IPS-18a (cell line): Measurements from ENCODE around the gene INPP5A.

Experiments
- H3K27ac ChIP-seq: one replicate; pipeline ENCODE4 v1.5.1; 2013; ENCODE audit warnings: low read length
- H3K27me3 ChIP-seq: one replicate; pipeline ENCODE4 v1.6.1; 2013; ENCODE audit warnings: mild to moderate bottlenecking, low read length; ENCODE audit not compliant: control insufficient read depth, insufficient read depth
- H3K36me3 ChIP-seq: one replicate; pipeline ENCODE4 v1.6.1; 2013; ENCODE audit warnings: low read depth, low read length; ENCODE audit not compliant: control insufficient read depth
- H3K4me1 ChIP-seq: one replicate; pipeline ENCODE4 v1.6.1; 2013; ENCODE audit warnings: low read depth, low read length; ENCODE audit not compliant: control insufficient read depth
- H3K4me3 ChIP-seq: one replicate; pipeline ENCODE4 v1.5.1; 2013; ENCODE audit warnings: low read length
- H3K9ac ChIP-seq: one replicate; pipeline ENCODE4 v1.6.1; 2013; ENCODE audit warnings: mild to moderate bottlenecking, low read length, moderate library complexity
- H3K9me3 ChIP-seq: one replicate; pipeline ENCODE4 v1.6.1; 2013; ENCODE audit warnings: low read depth, low read length; ENCODE audit not compliant: control insufficient read depth

INPP5A gene

GRCh38 chr10:132589015-132589414 is 51.4 kb downstream of the INPP5A start:
- Histone ChIP-seq H3K9me3 (no peaks in the 10 kb centered on the region), H3K4me3 (no peak overlapping the region), H3K27ac (no peak overlapping the region), H3K27me3 (no peaks in the 10 kb centered on the region), H3K36me3 (no peaks in the 10 kb centered on the region), H3K4me1 (no peaks in the 10 kb centered on the region), H3K9ac (no peak overlapping the region)

- H3K4me1 ChIP-seq, result no peaks in the 10 kb centered on the region
Measured at GRCh38 chr10:132589681-132590080, 52.1 kb downstream of the INPP5A start.

GRCh38 chr10:132590094-132590751 is 52.6 kb downstream of the INPP5A start:
- H3K9me3 ChIP-seq, result no peaks in the 10 kb centered on the region
- H3K27ac ChIP-seq, result no peak overlapping the region
- H3K4me3 ChIP-seq, result no peak overlapping the region
- H3K4me1 ChIP-seq, result no peaks in the 10 kb centered on the region
- H3K36me3 ChIP-seq, result no peaks in the 10 kb centered on the region
- no peak overlapping the region for H3K9ac ChIP-seq
- H3K27me3 ChIP-seq, result no peaks in the 10 kb centered on the region

More at GRCh38 chr10:132589681-132590080, 52.1 kb downstream of the INPP5A start:
- H3K4me3 ChIP-seq, result no peak overlapping the region
- no peaks in the 10 kb centered on the region for H3K27me3 ChIP-seq
- no peak overlapping the region for H3K27ac ChIP-seq
- no peaks in the 10 kb centered on the region for H3K36me3 ChIP-seq
- no peaks in the 10 kb centered on the region for H3K9me3 ChIP-seq
- no peak overlapping the region for H3K9ac ChIP-seq

GRCh38 chr10:132590752-132591121 is 53.1 kb downstream of the INPP5A start:
- Histone ChIP-seq H3K9me3 (no peaks in the 10 kb centered on the region), H3K9ac (no peak overlapping the region), H3K4me3 (no peak overlapping the region), H3K27me3 (no peaks in the 10 kb centered on the region), H3K4me1 (no peaks in the 10 kb centered on the region), H3K27ac (no peak overlapping the region), H3K36me3 (no peaks in the 10 kb centered on the region)

- H3K4me1 ChIP-seq, result no peaks in the 10 kb centered on the region
- no peak overlapping the region for H3K4me3 ChIP-seq
- no peaks in the 10 kb centered on the region for H3K9me3 ChIP-seq
- no peak overlapping the region for H3K9ac ChIP-seq
- no peak overlapping the region for H3K27ac ChIP-seq
- H3K27me3 ChIP-seq, result no peaks in the 10 kb centered on the region
- no peaks in the 10 kb centered on the region for H3K36me3 ChIP-seq
Measured at GRCh38 chr10:132591166-132591971, 53.8 kb downstream of the INPP5A start.

DNA sequence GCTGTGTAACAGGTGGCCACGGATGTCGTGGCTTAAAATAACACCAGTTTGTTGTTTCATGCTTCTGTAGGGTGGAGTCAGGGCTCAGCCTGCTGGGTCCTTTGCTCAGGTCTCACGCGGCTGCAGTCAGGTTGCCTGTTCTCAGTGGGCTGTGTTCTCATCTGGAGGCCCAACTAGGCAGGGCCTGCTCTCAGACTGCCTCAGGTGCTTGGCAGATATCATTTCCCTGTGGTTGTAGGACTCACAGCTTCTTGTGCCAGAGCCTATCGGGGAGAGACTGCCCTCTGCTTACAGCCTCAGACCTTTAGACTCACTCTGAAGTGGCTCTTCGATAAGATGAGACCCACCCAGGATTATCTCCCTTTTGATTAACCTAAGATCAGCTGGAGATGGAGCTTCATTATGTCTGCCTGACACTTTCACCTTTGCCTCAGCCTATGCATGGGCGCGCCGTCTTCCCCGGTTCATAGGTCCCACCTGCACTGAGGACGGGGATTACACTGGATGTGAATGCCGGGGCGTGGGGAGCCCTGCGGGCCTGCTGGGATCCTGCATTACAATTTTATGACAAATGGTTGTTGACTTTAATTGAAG is 55.3 kb downstream of the INPP5A start:
- Histone ChIP-seq H3K9me3 (no peaks in the 10 kb centered on the region), H3K36me3 (no peaks in the 10 kb centered on the region), H3K4me3 (no peak overlapping the region), H3K27me3 (no peaks in the 10 kb centered on the region), H3K4me1 (no peaks in the 10 kb centered on the region), H3K27ac (no peak overlapping the region), H3K9ac (no peak overlapping the region)

- H3K4me1 ChIP-seq, result no peaks in the 10 kb centered on the region
- no peak overlapping the region for H3K9ac ChIP-seq
- H3K36me3 ChIP-seq, result no peaks in the 10 kb centered on the region
- no peaks in the 10 kb centered on the region for H3K27me3 ChIP-seq
- no peak overlapping the region for H3K27ac ChIP-seq
- H3K9me3 ChIP-seq, result no peaks in the 10 kb centered on the region
- H3K4me3 ChIP-seq, result no peak overlapping the region
Measured at GRCh38 chr10:132593389-132593788, 55.8 kb downstream of the INPP5A start.

DNA sequence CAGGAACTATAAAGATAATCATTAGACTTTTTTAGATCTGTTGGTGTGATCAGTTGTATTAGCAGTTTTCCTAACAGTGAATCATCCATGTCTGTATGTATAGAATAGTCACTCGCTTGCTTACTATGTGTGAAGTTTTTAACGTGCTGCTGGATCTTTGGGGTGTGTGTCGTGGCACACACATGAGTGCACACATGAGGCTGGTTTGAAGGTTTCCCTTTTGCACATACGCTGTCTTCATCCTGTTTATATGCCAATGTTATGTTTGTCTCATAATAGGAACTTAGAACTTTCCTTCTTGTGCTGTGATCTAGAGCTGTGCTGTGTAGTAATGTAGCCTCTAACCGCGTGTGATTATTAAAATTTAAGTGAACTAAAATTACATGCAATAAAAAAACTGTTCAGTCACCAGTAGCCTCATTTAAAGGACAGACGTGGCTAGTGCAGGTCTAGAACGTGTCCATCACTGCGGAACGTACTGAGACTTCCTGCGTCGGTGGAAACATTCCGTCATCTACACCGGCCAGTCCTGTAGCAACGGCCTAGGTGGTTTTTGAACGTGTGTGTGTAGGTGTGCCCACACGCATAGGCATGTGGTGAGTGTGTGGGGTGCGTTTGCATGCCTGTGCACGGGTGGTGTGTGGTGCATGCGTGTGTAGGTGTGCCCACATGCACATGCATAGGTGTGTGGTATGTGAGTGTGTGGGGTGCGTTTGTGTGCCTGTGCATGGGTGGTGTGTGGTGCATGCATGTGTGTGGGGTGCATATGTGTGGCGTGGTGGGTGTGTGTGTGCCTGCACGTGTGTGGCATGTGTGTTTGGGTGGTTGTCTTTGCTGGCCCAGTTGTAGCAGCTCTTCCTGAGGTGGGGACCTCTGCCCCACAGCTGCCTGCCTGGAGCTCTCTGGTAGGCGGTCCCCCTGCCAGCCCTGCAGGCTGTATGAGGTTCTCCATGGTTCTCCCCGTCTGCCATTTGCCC is 56.6 kb downstream of the INPP5A start:
- H3K27me3 ChIP-seq, result no peaks in the 10 kb centered on the region
- H3K4me3 ChIP-seq, result no peak overlapping the region
- no peaks in the 10 kb centered on the region for H3K4me1 ChIP-seq
- no peak overlapping the region for H3K9ac ChIP-seq
- H3K36me3 ChIP-seq, result no peaks in the 10 kb centered on the region
- H3K9me3 ChIP-seq, result no peaks in the 10 kb centered on the region
- H3K27ac ChIP-seq, result no peak overlapping the region

DNA sequence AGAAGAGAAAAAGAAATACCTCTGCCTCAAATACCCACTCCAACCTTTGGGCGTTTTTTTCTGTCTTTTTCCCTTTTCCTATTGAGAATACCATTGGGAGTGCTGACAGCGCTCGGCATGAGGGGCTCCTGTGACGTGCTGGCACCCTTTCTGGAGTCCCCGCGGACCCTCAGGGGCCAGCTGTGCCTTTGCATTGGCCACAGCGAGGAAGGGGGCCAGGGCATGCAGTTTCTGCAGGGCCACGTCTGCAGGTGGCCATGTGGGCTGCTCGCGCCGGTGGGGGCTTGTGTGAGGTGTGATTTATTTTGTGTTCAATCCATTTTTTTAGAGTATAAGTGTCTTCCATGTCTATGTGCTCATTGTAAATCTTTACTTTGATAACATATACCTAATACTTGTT is 57.4 kb downstream of the INPP5A start:
- Histone ChIP-seq H3K27me3 (no peaks in the 10 kb centered on the region), H3K9me3 (peaks cover under 1% of the 10 kb centered on the region), H3K4me3 (no peak overlapping the region), H3K4me1 (no peaks in the 10 kb centered on the region), H3K9ac (no peak overlapping the region), H3K27ac (no peak overlapping the region), H3K36me3 (no peaks in the 10 kb centered on the region)

DNA sequence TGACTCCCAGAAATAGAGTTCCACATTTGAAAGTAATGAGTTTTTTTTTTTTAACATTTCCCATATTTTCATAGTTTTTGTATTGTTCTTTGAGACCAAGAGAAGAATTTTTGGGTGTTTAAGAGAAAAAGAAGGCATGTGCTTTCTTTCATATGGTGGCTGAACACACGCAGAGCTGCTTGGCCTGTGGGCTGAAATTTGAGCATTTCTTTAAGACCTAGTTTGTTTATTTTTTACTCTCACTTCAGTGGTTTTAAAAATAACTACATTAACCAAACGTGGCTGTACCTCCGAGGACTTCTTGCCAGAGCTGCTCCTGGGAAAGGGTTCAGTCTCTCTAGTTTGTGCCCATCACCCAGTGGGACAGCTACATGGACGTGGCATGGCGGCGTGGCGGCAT is 58.3 kb downstream of the INPP5A start:
- Histone ChIP-seq H3K27me3 (no peaks in the 10 kb centered on the region), H3K36me3 (no peaks in the 10 kb centered on the region)

DNA sequence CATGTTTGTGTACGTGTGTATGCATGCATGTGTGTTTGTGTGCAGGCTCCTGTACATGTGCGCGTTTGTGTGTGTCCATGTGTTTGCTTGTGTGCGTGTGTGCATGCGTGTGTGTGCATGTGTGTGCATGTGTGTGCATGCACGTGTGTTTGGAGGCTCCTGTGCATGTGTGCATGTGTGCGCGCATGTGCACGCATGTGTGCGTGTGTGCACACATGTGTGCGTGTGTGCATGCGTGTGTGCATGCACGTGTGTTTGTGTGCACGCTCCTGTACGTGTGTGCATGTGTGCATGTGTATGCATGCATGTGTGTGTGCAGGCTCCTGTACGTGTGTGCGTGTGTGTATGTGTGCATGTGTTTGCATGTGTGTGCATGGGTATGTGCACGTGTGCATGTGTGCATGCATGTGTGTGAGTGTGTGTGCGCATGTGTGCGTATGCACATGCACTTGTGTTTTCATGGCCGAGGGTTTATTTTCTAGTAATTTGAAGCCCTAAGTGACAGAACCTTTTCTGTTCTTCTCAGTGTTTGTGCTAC is 59.2 kb downstream of the INPP5A start:
- no peak overlapping the region for H3K9ac ChIP-seq
- no peaks in the 10 kb centered on the region for H3K4me1 ChIP-seq
- no peaks in the 10 kb centered on the region for H3K27me3 ChIP-seq

More for the DNA sequence above, 58.3 kb downstream of the INPP5A start:
- Histone ChIP-seq H3K9ac (no peak overlapping the region), H3K9me3 (peaks cover 7% of the 10 kb centered on the region), H3K27ac (no peak overlapping the region), H3K4me1 (no peaks in the 10 kb centered on the region), H3K4me3 (no peak overlapping the region)

More for the DNA sequence above, 59.2 kb downstream of the INPP5A start:
- no peak overlapping the region for H3K27ac ChIP-seq
- H3K9me3 ChIP-seq, result peaks cover 13% of the 10 kb centered on the region
- no peak overlapping the region for H3K4me3 ChIP-seq
- H3K36me3 ChIP-seq, result no peaks in the 10 kb centered on the region
